ENCODE results near the gene LRP1B.
"Not testable (repeated sequence)": the region's sequence is repeated elsewhere in the genome, so short reads cannot be mapped to it uniquely, and the experiment has no call there.

LRP1B gene

GRCh38 chr2:140455315-140455714 is 1675.5 kb downstream of the LRP1B start:
- no peak for DNase-seq (ENCODE audit: low read depth)
- no peak overlapping the region for H3K4me3 ChIP-seq (ENCODE audit: low read depth, low read length)

DNA sequence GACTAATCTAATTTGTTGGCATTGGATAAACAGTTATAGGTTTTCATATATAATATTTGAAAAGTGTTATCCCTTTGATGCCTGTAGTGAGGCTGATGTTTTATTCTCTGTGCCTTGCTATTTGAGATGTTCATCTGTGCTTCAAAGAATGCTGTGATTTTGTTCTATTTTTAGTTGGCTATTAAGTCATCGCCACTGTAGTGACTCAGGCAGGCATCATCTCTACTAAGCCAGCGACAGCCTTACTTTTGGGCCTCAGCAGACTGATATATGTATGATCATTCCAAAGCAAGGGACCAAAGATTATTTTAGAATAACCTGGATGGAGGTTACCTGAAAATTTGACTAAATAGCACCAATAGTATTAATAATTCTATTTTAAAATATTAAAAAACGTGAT is 1676.1 kb downstream of the LRP1B start:
- DNase-seq (ENCODE audit: low read depth) = peak; percentile 49
- no peak overlapping the region for H3K4me3 ChIP-seq (ENCODE audit: low read depth, low read length)

DNA sequence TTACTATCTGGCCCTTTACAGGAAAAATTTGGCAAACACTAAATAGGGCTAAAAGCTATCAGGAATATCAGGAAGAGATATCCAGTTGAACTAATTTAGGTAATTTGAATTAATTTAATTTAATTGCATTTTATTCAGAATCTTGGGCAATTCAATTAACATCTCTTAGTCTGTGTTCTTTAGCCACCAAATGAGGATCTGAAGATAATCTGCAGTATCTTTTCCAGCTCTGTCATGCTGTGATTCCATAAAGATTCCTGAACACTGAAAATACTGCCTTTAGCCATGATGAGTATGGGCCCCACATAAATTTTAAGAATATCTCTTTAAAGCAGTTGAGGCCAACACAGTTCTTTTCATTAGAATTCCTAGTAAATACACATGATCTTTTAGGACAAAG is 1679.5 kb downstream of the LRP1B start:
- H3K4me3 ChIP-seq (ENCODE audit: low read depth, low read length) = no peak overlapping the region
- no peak for DNase-seq (ENCODE audit: low read depth)

DNA sequence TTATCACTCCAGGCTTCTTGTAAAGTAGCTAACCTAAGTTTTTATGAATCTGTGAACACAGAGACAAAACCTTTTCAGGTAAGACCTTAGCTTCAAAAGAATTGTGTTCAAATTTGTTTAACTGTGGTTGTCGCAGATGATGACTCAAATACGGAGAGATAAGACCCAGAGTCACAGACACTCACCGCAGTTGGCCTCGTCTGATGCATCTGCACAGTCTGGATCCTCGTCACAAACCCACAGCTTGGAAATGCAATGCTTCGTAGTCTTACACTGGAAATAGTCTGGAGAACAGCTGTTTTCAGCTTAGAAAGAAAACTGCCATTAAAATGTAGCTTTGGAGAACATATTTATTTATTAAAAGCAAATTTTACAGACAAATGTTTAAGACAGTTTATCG is 1688.5 kb downstream of the LRP1B start:
- DNase-seq (ENCODE audit: low read depth) = peak; percentile 26

GRCh38 chr2:140440815-140441214 is 1690.0 kb downstream of the LRP1B start:
- no peak overlapping the region for H3K4me3 ChIP-seq (ENCODE audit: low read depth, low read length)
- DNase-seq (ENCODE audit: low read depth) = no peak

More for the DNA sequence above, 1688.5 kb downstream of the LRP1B start:
- H3K4me3 ChIP-seq (ENCODE audit: low read depth, low read length) = no peak overlapping the region

DNA sequence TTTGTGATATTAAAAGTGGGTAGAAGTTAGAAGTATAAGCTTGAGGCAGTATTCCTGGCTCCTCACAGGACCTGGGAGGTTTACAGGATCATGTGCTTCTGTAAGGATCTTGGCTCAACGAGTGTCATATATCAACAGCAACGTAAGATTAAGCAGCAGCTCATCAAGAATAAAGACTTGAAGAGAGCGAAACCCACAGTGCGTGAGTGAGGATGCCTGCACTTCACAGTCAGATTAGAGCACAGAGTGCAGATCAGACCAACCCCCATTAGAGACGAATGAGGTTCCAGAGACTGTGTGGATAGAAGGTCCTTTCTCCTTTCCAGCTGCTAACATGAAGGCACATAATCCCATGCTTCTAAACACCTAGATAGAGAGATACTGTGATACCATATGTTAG is 1693.9 kb downstream of the LRP1B start:
- H3K4me3 ChIP-seq (ENCODE audit: low read depth, low read length) = no peak overlapping the region
- DNase-seq (ENCODE audit: low read depth) = no peak

DNA sequence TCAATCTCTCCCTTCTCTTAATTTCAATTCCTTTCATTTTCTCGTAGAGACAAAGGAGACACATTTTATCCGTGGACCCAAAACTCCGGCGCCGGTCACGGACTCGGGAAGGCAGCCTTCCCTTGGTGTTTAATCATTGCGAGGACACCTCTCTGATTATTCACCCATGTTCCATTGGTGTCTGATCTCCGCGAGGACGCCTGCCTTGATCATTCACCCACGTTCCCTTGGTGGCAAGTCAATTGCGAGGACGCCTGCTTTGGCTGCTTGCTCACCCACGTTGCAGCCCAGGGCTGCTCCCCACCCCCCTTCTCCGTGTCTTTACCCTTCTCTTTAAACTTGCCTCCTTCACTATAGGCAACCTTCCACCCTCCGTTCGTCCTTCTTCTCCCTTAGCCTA is 1703.8 kb downstream of the LRP1B start:
- H3K4me3 ChIP-seq (ENCODE audit: low read depth, low read length); DNase-seq (ENCODE audit: low read depth): not testable (repeated sequence)

DNA sequence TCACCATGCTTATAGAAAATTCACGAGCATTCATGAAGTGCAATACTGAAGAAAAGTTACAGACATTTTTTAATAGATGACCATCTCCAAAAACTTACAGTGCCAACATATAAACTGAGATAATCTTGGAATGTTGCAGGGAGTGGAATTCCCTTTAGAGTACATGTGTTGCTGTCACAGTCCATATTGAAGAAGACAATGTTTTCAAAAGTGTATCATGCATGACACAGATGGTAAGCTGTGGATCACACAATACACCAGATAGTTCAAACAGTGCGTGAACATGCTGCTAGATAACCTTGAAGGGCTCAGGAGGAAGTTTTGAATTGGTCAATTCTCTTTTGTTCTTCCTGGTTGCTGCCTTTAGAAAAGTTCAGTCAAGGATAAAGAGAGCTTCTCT is 1706.3 kb downstream of the LRP1B start:
- no peak overlapping the region for H3K4me3 ChIP-seq (ENCODE audit: low read depth, low read length)
- DNase-seq (ENCODE audit: low read depth) = no peak

- no peak overlapping the region for H3K4me3 ChIP-seq (ENCODE audit: low read depth, low read length)
- DNase-seq (ENCODE audit: low read depth) = no peak
Measured at GRCh38 chr2:140422759-140423158, 1708.1 kb downstream of the LRP1B start.

- H3K4me3 ChIP-seq (ENCODE audit: low read depth, low read length) = no peak overlapping the region
- DNase-seq (ENCODE audit: low read depth) = no peak
Measured at GRCh38 chr2:140417504-140417903, 1713.3 kb downstream of the LRP1B start.

DNA sequence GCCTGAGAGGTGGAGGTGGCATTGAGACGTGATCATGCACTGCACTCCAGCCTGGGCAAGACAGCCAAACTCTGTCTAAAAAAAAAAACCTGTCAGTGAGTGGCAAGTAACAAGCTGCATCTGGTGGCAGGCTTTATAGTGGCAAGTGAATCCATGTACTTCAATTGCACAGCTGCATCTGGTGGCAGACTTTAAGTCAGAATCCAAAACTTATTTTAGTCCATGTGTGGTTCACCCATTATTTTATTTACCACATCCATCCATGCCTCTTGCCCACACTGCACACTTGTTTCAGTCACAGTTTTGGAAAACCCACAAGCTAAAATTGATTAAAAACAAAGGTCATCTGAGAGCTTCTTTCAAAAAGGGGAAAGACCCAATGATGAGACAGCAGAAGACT is 1714.2 kb downstream of the LRP1B start:
- DNase-seq (ENCODE audit: low read depth) = no peak
- no peak overlapping the region for H3K4me3 ChIP-seq (ENCODE audit: low read depth, low read length)

GRCh38 chr2:140415035-140415434 is 1715.8 kb downstream of the LRP1B start:
- H3K4me3 ChIP-seq (ENCODE audit: low read depth, low read length); DNase-seq (ENCODE audit: low read depth): not testable (repeated sequence)

DNA sequence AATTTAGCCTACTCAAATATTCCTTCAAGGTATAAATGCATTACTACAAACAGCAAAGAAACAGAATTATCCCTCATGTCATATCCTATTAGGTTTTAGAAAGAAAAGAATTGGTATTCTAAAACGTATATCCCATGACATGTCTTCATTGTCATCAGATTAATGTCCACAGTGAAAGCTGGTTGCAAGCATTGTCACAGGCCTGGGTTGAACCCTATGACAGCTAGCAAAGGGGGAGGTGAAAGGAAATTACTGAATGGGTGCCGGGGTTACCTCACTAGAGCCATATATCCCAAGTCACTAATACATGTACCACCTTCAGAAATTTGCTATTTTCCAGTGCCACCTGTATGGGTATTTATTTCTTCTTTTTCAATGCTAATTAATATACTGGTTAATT is 1720.1 kb downstream of the LRP1B start:
- no peak for DNase-seq (ENCODE audit: low read depth)
- H3K4me3 ChIP-seq (ENCODE audit: low read depth, low read length) = no peak overlapping the region

GRCh38 chr2:140401056-140401455 is 1729.8 kb downstream of the LRP1B start:
- no peak overlapping the region for H3K4me3 ChIP-seq (ENCODE audit: low read depth, low read length)
- DNase-seq (ENCODE audit: low read depth) = no peak

DNA sequence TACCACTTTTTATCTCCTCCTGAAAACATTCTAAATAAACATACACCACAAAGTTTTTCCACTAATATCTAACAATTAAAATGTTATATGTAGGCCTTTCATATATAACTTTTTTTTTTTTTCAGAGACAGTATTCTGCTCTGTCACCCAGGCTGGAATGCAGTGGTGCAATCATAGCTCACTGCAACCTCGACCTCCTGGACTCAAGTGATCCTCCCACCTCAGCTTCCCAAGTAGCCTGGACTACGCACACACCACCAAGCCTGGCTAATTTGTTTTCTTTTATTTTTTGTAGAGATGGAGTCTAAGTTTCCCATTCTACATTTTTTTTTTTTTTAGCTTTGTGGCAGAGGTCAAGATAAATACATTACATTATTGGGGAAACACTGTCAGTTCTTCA is 1738.0 kb downstream of the LRP1B start:
- peak; percentile 41 for DNase-seq (ENCODE audit: low read depth)
- H3K4me3 ChIP-seq (ENCODE audit: low read depth, low read length) = no peak overlapping the region

- DNase-seq (ENCODE audit: low read depth) = no peak
Measured at GRCh38 chr2:140384946-140385345, 1745.9 kb downstream of the LRP1B start.

DNA sequence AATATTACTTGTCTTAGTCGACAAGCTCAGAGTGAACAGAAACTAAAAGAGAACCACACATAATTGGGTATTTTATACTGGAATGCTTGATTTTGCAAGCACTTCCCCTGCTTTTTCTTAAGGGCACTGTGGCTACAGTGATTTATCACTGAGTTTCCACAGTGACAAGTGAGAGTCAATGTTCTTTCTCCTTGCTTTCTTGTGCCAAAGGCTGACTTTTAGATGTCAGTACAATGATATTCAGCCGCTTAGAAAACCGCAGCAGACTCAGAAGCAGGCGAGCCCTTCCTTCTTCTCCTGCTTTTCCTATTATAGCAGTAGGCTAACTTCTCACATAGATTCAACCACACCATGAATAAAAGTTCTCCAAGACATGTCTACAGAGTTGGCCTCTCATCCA is 1747.0 kb downstream of the LRP1B start:
- DNase-seq (ENCODE audit: low read depth) = peak; percentile 70
- H3K4me3 ChIP-seq (ENCODE audit: low read depth, low read length) = no peak overlapping the region

More at GRCh38 chr2:140384946-140385345, 1745.9 kb downstream of the LRP1B start:
- no peak overlapping the region for H3K4me3 ChIP-seq (ENCODE audit: low read depth, low read length)

GRCh38 chr2:140376686-140377085 is 1754.1 kb downstream of the LRP1B start:
- DNase-seq (ENCODE audit: low read depth) = no peak
- no peak overlapping the region for H3K4me3 ChIP-seq (ENCODE audit: low read depth, low read length)

- no peak for DNase-seq (ENCODE audit: low read depth)
- no peak overlapping the region for H3K4me3 ChIP-seq (ENCODE audit: low read depth, low read length)
Measured at GRCh38 chr2:140363131-140363530, 1767.7 kb downstream of the LRP1B start.

DNA sequence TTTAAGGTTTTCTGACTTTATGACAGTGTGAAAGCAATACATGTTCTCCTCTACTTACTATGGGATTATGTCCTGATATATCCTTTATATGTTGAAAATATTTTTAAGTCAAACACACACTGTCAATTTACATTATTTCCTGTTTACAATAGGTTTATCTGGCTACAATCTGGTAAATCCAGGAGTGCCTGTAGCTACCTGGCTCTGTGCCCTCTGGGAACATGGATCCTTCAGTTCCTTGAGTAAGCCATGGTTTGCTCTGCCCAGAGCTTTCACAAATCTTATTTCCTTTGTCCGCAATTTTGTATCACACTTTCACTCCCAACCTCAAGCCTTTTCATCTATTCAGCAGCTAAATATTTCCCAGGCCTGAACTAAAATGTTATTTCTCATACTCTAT is 1768.5 kb downstream of the LRP1B start:
- H3K4me3 ChIP-seq (ENCODE audit: low read depth, low read length) = no peak overlapping the region
- DNase-seq (ENCODE audit: low read depth) = no peak

DNA sequence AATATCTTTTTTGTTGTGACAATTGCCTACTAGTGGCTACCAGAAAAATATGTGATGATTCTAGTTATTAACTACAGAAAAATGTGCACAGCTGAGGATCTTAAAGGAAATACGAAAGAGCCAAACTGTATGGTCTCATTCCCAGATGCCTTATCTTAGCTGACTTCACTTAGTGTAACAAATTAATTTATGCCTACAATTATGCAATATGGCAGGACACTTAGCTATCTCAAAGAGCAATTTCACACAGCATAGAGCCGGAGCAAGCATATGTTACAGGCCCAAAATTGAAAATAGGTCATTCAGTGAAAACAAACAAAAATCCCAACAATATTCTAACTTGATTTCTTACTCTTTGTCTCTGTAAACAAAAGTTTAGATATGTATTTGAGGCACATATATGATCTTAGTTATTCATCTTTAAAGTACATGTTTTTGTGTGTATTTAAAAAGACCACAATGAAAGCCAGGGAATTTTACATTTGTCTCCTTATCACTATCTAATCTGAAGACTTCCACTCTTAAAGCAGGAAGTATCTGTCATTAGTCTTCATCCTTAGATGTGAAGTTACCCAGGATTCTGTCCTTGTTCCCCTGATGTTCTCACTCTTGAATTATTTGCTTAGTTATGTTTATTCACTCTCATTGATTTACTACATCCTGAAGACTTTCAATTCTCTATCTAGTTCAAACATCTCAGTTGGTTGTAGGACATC is 1771.6 kb downstream of the LRP1B start:
- DNase-seq (ENCODE audit: low read depth) = no peak
- no peak overlapping the region for H3K4me3 ChIP-seq (ENCODE audit: low read depth, low read length)

DNA sequence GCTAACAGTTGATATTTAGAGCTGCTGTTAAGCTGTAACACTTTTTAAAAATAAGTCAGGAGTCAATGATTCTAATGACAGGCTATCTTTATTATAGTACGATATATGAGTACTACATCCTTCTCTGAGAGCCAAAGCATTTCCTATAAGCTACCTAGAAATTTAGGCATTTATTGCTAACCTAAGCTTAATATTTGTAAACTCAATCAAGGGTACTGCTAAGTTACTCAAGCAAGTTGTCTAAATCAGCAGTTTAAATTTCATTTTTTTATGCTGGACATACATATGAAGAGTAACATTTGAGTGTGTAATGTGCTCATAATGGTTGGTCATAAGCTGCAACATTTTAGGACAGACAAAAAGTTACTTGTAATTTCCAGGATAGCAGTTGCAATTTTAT is 1774.1 kb downstream of the LRP1B start:
- no peak for DNase-seq (ENCODE audit: low read depth)

More for the DNA sequence above, 1774.1 kb downstream of the LRP1B start:
- H3K4me3 ChIP-seq (ENCODE audit: low read depth, low read length) = no peak overlapping the region
